ENCODE data around the gene OGFR. TPM values are rescaled to one million over a fixed set of nuclear protein-coding genes. Genes with fewer than 3 reads are reported as not detected.
A peak's percentile ranks its signal among the peaks of the same experiment; 100 is the strongest.

OGFR gene
- total and polyA plus RNA-seq, 12 donors: 9.3 to 157 (median 45.0) TPM

- Histone ChIP-seq H3K36me3 (replicated peaks in 1 of 2) (no peaks in the 10 kb centered on the region), H3K27me3 (no peaks in the 10 kb centered on the region), H3K4me1 (replicated peaks in 1 of 2) (no peaks in the 10 kb centered on the region), H3K27ac (no peak overlapping the region), H3K9me3 (replicated peaks in 1 of 3) (no peaks in the 10 kb centered on the region), H3K4me3 (no peak overlapping the region)
- peak in 2 of 7 donors; percentile 9 to 10 for DNase-seq
- WGBS, 4 donors: 84 to 90% (median 86%) methylated on average over 13 to 24 of the region's 24 CpGs
- intact Hi-C loops (cut with DNase I): no loop called here
- no peak for TF ChIP-seq CTCF (IDR thresholded peaks at IDR 0.05)
- TF ChIP-seq POLR2A (IDR thresholded peaks at IDR 0.05): no peak
Observed at GRCh38 chr20:62834967-62835730, 30.5 kb downstream of the OGFR start.

GRCh38 chr20:62835931-62836861 lies 31.6 kb downstream of the OGFR start:
- Histone ChIP-seq H3K36me3 (replicated peaks in 1 of 2) (no peaks in the 10 kb centered on the region), H3K4me3 (no peak overlapping the region), H3K27me3 (no peaks in the 10 kb centered on the region), H3K27ac (no peak overlapping the region), H3K9me3 (replicated peaks in 1 of 3) (no peaks in the 10 kb centered on the region), H3K4me1 (replicated peaks in 1 of 2) (no peaks in the 10 kb centered on the region)
- intact Hi-C loops (cut with DNase I): no loop called here
- TF ChIP-seq CTCF (IDR thresholded peaks at IDR 0.05) (no peak), POLR2A (IDR thresholded peaks at IDR 0.05) (no peak)
- WGBS, 4 donors: 58 to 79% (median 78%) methylated on average over 29 to 52 of the region's 52 CpGs
- DNase-seq: peak in 3 of 7 donors; percentile 9 to 13 (median 13)

- 75 to 90% (median 86%) methylated on average over 17 to 19 of the region's 19 CpGs for WGBS, 4 donors
- intact Hi-C loops (cut with DNase I): no loop called here
Observed at GRCh38 chr20:62836967-62837490, 32.4 kb downstream of the OGFR start.

More at GRCh38 chr20:62836967-62837490, 32.4 kb downstream of the OGFR start:
- no peak overlapping the region for H3K27ac ChIP-seq
- H3K4me3 ChIP-seq: no peak overlapping the region
- no peak for DNase-seq
- H3K4me1 ChIP-seq (replicated peaks in 1 of 2): no peaks in the 10 kb centered on the region
- TF ChIP-seq POLR2A (IDR thresholded peaks at IDR 0.05): no peak
- TF ChIP-seq CTCF (IDR thresholded peaks at IDR 0.05): no peak
- no peaks in the 10 kb centered on the region for H3K9me3 ChIP-seq (replicated peaks in 1 of 3)
- no peaks in the 10 kb centered on the region for H3K36me3 ChIP-seq (replicated peaks in 1 of 2)
- H3K27me3 ChIP-seq: no peaks in the 10 kb centered on the region

Data from adrenal gland (tissue), 12 donors.